Measurements from ENCODE around the gene FUT3.

GRCh38 chr19:5824751-5825150, 26.5 kb downstream of the FUT3 start:
- no peak for TF ChIP-seq CTCF (IDR thresholded peaks at IDR 0.05; ENCODE audit: insufficient read depth, low read length, poor library complexity, severe bottlenecking)
- TF ChIP-seq EZH2phosphoT487 (conservative IDR thresholded peaks at IDR 0.05; ENCODE audit: low read length), result no peak

Measured in SU-DHL-6 (cell line).